OCI-M2 (cell line): ENCODE results near the gene MATN1.

Source experiments
- DNase-seq: peaks from one replicate; lab custom pipeline; 2025; ENCODE audit not compliant: unreplicated experiment; lab: John Stamatoyannopoulos, UW

The MATN1 gene

DNA sequence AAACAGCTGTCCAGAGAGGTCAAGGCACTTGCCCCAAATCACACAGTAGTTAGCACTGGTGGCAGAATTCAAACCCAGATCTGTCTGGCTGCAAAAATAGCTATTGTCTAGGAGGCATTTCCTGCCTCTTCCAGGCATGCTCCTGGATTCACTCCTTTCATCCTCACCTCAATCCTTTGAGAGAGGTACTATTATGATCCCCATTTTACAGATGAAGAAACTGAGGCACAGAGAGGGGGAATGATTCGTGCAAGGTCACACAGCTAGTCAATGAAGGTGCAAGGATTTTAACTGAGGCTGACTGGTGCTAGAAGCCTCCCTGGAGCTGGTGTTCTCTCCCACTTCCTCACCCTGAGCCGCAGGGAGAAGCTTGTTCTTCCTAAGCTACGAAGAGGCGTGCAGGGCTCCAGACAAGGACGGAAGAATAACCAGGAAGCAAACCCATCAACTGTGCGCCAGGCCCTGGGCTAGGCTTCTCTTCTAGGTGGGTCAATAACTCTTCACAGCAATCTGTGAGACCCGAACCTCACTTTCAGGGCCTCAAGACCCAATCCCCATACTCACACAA, 34.8 kb upstream of the MATN1 start:
- DNase-seq, result no peak

DNA sequence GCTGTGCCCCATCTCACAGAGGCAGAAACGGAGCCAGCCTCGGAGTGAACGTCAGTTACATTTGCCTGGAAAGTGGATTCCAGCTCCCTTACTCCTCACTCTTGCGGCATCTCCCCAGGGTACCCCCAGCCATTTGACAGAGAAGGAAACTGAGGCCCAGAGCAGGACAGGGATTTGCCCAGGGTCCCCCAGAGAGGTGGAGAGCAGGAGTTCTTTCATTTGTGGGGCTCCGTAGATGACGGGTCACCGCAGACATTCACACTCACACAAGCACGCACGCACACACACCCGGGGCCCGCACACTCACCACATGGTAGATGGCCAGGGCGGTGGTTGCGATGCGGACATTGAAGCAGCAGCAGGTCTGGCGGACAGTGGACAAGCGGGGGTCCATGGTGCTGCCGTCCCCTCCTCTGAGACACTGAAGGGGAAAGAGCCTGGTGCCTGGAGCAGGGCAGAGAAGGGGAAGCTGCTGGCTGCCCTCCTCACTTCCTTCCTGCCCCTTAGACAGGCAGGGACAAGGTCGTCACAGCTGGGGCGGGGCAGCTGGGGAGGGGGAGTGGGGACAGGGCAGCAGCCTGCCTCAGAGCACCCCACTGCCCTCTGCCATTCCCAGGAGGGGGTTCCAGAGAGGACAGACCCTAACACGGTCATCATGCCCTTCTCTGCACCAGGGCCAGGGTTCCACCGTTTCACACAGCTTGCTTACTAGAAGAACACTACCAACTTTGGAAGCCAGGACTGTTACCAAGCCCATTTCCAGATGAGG, 34.2 kb upstream of the MATN1 start, which contains the start of gene LAPTM5:
Gene LAPTM5, minus strand, starts transcription at position 423 of the 769 bp plus-strand sequence. Its CDS starts 29 bp downstream, at position 394.
- no peak for DNase-seq

DNA sequence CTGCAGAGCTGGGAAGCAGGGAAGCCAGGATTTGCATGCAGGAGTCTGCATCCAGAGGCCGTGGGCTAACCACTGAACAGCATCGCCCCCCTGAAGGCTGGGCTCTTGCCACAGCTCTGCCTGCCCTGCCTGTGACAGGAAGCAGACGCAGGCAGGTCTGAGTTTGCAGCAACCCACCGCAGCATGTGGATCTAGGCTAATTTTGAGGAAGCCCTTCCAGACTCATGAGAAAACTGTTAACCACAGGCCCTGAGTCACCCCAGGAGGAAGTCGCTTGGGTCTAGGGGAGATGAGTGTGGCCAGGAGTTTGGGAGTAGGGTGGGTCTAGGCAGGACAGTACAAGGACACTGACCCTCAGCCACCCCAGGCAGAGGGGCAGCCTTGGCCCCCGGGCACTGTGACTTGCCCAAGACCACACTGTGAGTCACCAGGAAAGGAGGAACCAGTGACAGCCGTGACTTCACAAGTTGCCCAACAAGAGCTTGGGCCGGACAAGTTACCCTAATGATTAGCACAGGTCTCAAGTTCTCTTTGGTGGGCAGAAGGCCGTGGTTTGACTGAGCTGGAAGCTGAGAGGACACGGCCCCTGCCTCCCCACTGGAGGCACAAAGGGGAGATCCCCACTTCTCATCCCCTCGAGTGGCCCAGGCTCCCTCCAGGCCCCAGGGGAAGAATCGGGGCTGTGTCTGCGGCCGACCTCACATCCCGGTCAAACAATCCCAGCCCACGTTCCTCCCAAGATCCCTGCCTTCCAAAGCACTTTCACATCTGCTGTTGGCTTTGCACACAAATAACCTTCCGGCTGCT, 33.4 kb upstream of the MATN1 start:
- DNase-seq, result peak; percentile 41

DNA sequence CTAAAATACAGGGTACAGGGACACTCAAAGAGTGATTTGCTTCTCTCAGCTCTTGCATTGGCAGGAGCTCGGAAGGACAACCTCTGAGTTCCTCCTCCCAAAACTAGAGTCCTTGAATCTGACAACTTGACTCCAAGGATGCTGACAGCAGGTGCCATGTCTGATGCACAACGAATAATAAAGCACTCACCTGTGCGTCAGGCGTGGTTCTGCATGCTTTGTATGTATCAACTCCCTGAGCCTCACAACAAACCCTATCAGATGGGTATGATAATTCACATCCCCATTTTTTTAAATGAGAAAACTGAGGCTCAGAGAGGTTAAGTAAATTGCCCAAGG, 32.8 kb upstream of the MATN1 start:
- no peak for DNase-seq

DNA sequence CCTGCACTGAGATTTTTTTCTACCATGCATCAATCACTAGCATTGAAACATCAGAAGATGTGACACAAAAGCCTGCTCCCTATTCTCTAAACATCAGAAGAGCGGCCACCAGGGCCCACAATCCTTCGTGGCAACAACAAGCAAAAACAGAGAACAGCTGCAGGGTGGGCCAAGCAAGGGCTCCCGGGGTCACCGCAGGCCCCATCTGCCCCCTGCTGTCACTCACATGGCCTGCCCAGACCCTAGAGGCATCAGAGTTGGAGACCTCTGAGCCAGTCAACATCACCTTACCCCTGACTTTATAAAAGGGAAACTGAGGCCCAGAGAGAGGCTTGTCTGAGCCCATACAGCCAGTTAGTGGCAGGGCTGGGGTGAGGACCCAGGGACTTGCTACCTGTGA, 32.4 kb upstream of the MATN1 start:
- no peak for DNase-seq

DNA sequence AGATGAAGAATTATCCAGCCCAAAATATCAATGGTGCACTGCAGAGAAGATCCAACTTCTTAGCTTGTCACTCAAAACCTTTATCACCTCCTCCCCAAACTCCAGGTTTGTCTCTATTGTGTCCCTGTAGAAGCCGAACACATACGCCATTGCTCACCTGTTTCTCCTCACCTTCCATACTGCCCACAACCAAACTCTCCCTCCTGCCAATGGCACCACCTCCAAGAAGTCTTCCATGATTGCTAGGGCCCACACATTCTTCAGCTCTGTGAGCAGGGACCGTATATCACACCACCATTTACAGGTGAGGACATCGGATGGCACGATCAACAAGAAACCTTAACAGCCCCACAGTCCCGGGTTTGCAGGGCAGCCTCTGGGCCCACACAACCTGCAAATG, 31.9 kb upstream of the MATN1 start:
- DNase-seq, result no peak

DNA sequence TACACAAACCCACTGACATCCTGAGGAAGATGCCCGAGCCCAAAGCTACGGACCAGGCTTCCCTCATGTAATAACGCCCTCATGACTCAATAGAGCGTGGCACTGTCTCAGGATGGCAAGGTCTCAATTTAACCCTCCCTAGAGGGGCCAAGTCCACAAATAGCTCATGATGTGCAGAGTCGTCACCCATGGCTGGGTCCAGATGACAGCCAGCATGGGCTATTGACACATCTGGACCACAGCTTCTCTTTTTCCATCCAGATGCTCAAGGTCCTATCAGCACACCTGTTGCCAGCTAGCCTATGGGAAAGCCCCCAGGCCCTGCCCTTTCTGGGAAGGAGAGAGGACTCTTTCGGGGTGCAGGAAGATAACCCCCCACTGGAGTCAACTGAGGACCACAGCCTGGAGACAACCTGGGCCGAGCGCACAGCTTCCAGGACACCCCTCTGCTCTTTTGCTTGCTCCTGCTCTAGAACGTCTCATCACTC, 31.3 kb upstream of the MATN1 start:
- no peak for DNase-seq

DNA sequence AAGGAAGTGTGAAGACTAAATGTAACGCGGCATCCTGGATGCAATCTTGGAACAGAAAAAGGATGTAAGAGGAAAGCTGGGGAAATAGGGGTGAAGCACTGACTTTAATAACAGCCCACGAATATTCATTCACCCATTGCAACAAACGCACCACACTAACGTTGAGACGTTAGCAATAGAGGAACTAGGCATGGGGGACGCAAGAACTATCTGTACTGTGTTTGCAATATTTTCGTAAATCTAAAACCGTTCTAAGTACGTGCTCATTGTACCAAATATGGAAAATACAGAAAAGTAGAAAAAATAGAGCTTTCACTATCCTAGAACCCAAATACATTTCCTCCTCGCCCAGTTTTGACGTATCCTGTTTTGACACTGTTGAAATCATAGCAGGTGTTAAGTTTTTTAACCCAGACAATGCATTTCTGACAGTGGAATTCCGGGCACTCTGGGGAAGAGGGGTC, 30.3 kb upstream of the MATN1 start:
- DNase-seq, result no peak

DNA sequence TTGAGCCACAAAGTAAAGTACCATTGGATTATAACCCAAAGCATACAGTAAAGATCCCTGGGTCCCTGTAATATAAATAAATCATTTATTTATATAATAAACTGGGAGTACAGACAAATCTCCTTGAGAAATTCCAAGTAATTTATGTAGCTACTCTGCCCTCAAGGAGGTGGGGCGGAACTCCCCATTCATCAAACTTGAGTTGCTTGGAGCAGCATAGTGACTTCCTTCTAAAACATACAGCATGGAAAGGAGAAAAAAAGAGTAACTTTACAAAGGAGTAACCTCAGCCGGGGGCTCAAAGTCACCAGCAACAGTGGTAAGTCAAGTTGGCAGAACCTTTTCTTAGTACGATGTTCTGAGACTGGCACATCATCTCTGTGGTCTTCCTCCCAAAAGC, 29.7 kb upstream of the MATN1 start:
- DNase-seq, result no peak

DNA sequence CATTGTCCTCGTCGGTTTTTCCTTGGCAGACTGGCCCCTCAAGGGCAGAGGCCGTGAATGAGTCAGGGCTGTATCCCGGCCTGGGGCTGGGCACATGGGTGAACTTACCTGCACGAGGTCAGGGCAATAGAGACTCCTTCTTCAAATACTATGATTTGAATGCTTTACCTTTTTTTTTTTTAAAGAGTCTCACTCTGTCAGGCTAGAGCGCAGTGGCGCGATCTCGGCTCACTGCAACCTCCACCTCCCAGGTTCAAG, 29.2 kb upstream of the MATN1 start:
- no peak for DNase-seq

DNA sequence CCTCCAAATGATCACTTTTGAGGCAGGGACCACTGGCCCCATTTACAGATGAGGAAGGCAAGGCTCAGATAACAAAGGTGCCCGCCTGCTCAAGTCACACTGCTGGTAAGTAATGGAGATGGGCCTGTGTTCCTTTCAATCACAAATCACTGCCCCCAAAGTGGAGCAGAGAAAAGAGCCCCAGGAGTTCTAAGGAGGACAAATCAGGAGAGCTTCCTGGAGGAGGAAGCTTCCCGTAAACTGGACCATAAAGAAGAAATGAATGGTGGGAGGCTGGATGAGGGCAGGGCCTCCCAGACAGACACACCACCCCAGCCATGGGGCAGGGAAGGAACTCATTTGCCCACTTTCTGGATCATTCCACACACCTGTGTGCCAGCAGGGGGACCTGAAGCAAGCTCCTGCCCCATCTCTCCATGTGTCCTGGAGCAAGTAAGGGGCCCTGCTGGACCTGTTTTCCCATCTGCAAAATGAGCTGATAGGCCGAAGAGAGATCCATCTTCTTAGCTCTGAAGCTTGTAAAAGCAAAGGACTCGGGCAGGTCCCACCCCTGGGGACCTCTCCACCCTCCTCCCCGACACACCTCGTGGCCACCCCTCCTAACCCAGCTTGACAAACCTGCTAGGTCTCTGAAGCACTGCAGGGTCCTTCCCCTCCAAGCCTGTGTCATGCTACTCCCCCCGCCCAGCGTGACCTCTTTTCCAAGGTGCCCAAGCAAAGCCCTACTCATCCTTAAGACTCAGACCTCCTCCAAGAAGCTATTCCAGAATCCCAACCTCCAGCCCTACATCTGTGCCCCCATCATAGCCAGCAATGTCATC, 28.7 kb upstream of the MATN1 start:
- no peak for DNase-seq

DNA sequence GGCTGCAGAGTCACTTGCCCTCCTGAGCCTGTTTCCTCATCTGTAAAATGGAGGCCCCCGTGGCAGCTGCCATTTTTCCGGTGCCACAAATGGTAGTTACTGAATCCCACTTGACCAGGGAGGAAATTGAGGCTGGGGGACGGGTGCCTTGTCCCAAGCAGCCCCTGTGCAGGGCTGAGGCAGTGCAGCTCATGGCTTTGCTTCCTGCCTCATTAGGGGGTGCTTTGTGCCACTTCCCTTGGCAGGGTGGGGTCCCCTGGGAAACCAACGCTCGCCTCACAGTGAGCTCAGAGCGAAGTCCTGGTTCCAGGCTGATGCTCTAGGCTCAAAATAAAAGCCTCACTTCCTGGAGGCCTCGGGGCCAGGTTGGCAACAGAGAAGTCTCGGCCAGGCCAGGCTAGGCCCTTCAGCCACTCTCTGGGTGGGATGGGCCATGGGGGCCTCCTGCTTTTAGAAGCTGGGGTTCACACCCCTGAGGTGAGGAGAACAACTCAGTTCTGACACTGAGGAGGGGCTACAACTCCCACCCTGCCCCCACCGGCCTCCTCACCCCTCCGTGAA, 27.4 kb upstream of the MATN1 start:
- DNase-seq, result no peak

DNA sequence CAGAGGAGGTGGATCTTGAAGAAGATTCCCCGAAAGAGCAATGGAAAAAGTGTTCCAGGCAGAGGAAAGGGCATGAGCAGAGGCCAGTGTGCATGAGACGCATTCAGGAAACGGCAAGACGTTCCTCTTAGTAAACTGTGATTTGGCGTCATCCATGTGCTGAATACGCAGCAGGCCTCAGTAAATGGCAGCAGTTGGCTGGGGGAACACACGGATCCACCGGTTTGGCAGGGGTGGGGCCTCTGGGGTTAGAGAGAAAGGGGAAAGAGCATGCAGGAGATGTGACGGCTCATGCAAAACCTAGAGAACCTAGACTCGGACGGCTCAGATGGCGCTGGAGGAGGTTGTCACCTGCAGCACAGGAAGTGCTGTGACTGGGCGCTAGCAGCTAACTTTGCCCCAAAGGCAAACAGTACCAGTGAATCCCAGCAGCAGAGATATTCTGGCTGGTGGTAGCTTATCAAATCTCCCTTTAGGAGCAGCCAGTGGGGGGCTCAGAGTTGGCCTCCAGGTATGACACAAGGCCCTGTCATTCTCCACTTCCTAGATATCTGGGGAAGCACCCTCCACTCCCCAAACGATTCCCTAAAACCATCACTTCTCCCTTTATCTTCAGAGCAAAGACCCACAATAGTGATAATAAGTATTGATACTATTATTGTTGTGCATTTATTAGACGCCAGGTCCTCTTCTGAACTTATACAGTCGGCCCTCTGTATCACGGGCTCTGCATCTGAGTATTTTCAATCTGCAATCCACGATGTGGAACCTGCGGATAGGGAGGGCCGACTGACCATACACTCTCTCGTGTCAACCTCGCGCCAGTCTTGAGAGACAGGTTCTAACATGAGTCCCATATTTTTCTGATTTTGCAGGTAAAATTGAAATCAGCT, 26.6 kb upstream of the MATN1 start:
- no peak for DNase-seq

DNA sequence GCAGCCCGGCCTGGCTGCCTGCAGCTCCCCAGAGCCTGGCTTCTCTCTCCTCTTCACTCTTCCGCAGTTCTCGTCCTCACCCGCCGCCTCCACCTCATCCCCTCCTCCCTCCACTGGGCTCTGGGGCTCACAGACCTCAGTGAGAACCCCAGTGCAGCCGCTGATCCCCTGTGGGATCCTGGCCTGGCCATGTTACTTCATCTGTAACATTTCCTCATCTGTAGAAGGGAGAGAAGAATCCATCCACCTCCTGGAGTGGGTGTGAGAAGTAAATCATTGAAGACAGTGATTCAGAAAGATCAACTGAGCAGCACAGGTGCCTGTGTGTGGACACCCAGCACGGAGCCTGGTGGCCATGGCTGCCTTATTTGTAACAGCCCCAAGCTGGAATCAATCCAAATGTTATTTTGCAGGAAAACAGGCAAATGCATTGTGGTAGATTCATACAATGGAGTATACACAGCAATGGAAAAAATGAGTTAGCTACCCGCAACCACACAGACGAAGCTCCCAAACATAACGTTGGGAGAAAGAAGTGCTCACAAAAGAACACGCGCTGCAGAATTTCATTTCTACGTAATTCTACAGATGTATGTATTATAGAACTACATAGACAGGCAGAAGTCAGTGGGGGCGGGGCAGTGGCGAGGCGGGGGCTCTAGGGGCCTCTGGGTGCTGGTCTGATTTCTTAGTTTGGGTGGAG, 25.5 kb upstream of the MATN1 start:
- no peak for DNase-seq

DNA sequence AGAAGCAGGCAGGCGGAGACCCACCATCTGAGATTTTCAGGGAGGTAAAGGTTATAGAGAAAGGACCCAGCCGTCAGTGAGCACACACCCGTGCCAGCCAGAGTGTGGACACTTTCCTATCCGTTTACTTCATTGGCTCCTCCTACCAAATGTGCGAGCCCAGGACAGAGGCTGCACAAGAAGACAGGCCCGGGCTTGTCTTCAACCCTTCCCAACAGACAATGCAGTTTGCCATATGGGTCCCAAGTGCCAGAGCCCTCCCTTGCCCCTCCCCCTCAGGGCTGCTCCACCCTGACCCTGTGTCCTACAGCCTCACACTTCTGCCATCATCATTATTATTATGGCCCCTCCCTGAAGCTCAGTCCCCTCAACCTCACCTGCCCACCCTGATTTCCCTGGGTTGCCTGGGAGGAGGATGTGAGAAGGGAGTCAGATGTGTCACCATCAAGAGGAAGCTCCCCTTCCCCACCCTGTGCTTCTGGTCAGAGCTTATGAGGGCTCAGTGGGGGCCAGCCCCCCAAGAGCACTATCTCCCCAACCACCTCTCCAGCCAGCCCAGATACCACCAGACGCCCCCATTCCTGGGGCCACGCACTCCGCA, 24.8 kb upstream of the MATN1 start:
- DNase-seq, result no peak

DNA sequence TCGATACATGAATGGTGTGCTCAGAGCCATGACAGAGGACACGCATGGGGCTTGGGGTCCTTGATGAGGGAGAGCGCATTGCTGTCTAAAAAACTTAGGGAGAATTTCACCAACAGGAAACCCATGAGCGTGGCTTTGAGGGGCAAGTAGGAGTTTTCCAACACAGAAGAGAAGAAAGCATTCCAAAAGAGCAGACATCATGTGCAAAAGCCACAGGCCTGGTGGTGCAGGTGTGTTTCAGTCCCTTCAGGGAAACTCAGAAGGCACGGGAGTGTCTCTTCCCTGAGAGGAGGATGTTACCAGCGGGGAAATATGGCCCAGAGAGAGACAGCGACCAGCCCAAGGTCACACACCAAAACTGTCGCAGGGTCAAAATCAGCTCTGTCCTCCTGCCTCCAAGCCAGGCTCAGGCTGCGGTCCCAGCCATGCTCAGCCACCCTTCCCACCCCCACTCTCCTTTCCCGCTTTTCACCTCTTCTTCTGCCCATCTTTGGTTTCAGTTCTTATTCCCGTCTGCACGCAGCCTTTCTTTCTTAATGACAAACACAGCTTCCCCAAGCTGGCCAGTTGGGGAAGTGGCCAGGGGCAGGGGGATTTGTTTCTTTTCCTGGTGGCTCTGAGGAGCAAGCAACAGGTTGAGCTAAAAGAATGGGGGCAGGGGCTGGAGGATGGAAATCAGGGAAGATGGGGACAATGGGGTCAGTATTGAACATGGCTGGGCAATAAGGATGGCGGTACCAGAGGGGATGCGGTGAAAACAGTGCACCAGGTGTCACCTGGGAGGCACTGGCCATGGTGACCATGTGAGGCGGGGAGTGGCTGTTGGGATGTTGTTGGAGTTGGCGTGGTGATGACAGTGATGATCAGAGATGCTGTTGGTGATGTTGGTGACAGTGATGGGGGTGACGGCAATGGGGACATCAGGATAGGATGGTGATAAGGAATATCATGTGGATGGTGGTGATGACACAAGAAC, 23.9 kb upstream of the MATN1 start:
- no peak for DNase-seq

DNA sequence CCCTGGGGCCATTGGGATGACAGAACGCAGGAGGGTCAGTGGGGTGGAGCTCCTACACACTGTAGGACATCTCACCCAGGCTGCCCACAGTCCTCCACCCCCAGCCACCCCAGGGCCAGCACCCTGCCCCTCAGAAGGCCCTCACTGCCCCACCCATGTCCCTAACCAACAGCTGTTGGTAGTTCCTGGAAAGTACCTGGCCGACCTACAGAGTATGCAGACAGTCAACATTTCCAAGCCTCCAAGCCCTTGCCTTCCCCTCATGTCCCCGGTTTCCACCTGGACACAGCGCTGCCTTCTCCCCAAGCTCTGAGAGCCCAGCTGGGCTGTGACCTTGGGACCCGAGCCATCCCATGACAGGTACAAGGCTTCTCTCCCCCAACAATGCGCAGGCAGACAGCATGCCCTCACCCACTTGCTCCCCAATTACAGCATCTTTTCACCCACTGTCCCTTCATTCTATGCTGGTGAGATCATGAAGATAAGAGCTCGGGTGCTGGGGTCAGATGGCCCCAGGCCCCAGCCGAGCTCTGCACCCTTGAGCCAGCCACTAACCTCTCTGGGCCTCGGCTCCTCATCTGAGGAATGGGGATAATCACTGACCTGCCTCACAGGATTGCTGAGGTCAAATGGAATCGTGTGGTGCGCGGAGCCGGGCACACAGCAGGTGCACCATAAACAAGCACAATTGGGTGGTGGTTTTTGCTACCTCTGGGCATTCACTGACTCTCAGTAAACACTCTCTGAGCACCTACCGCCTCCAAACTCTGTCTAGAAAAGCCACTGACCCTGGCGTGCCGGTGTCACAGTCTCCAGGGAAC, 23.0 kb upstream of the MATN1 start:
- DNase-seq, result no peak
